HTR-8/SVneo (cell line): Measurements from ENCODE around the gene TMEM145.

Experiments
- DNase-seq: peaks from one replicate; pipeline ENCODE4 v3.0.0; 2011; ENCODE audit warnings: low spot score, mixed read lengths; ENCODE audit not compliant: insufficient read length
- FAIRE-seq: peaks from 2 replicates; lab custom pipeline; 2011; peaks lifted over from hg19 to GRCh38; lab: Jason Lieb, UNC

Gene TMEM145

GRCh38 chr19:42276821-42277220 lies 36.3 kb upstream of the TMEM145 start:
- DNase-seq, result no peak
- FAIRE-seq, result no peak

- FAIRE-seq, result peak; percentile 36
- DNase-seq, result no peak
These were observed 35.2 kb upstream of the TMEM145 start for GRCh38 chr19:42277821-42278451.

- FAIRE-seq (no peak), DNase-seq (no peak)
These were observed 34.5 kb upstream of the TMEM145 start for GRCh38 chr19:42278452-42279154.

GRCh38 chr19:42279155-42279901 lies 33.8 kb upstream of the TMEM145 start:
- DNase-seq (no peak), FAIRE-seq (peak; percentile 42)

- DNase-seq (peak; percentile 96), FAIRE-seq (peak; percentile 95)
These were observed 33.0 kb upstream of the TMEM145 start for GRCh38 chr19:42279902-42280814.

- no peak for FAIRE-seq
- DNase-seq, result no peak
These were observed 32.3 kb upstream of the TMEM145 start for GRCh38 chr19:42280815-42281145.

GRCh38 chr19:42281146-42281826 lies 31.8 kb upstream of the TMEM145 start:
- DNase-seq, result no peak
- FAIRE-seq, result no peak

- DNase-seq (no peak), FAIRE-seq (peak; percentile 71)
These were observed 31.0 kb upstream of the TMEM145 start for GRCh38 chr19:42281827-42282762.

GRCh38 chr19:42282819-42283187 lies 30.3 kb upstream of the TMEM145 start:
- no peak for FAIRE-seq
- DNase-seq, result no peak

- DNase-seq (peak; percentile 90), FAIRE-seq (peak; percentile 97)
These were observed 29.7 kb upstream of the TMEM145 start for GRCh38 chr19:42283188-42284065.

GRCh38 chr19:42284066-42284501 lies 29.0 kb upstream of the TMEM145 start:
- FAIRE-seq, result peak; percentile 68

GRCh38 chr19:42284591-42285341 lies 28.3 kb upstream of the TMEM145 start:
- peak; percentile 72 for FAIRE-seq
- no peak for DNase-seq

More at GRCh38 chr19:42284066-42284501, 29.0 kb upstream of the TMEM145 start:
- DNase-seq, result no peak

- DNase-seq, result no peak
- FAIRE-seq, result no peak
These were observed 27.6 kb upstream of the TMEM145 start for GRCh38 chr19:42285541-42285941.

- DNase-seq (no peak), FAIRE-seq (no peak)
These were observed 27.1 kb upstream of the TMEM145 start for GRCh38 chr19:42285988-42286348.

- no peak for DNase-seq
These were observed 26.6 kb upstream of the TMEM145 start for GRCh38 chr19:42286349-42287016.

GRCh38 chr19:42287017-42287826 lies 25.9 kb upstream of the TMEM145 start:
- DNase-seq (no peak), FAIRE-seq (no peak)

More at GRCh38 chr19:42286349-42287016, 26.6 kb upstream of the TMEM145 start:
- no peak for FAIRE-seq
